ENCODE data around the gene AQP3.

- TF ChIP-seq, protein P1, sequence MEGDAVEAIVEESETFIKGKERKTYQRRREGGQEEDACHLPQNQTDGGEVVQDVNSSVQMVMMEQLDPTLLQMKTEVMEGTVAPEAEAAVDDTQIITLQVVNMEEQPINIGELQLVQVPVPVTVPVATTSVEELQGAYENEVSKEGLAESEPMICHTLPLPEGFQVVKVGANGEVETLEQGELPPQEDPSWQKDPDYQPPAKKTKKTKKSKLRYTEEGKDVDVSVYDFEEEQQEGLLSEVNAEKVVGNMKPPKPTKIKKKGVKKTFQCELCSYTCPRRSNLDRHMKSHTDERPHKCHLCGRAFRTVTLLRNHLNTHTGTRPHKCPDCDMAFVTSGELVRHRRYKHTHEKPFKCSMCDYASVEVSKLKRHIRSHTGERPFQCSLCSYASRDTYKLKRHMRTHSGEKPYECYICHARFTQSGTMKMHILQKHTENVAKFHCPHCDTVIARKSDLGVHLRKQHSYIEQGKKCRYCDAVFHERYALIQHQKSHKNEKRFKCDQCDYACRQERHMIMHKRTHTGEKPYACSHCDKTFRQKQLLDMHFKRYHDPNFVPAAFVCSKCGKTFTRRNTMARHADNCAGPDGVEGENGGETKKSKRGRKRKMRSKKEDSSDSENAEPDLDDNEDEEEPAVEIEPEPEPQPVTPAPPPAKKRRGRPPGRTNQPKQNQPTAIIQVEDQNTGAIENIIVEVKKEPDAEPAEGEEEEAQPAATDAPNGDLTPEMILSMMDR (IDR thresholded peaks at IDR 0.05; ENCODE audit: insufficient read depth, low read length, poor library complexity, severe bottlenecking) = no peak
- TF ChIP-seq EZH2phosphoT487 (conservative IDR thresholded peaks at IDR 0.05; ENCODE audit: low read length) = no peak
These were observed 20.5 kb downstream of the AQP3 start for GRCh38 chr9:33426843-33427293.
